ENCODE measurements around the gene AMN1. TPM values are rescaled to one million over a fixed set of nuclear protein-coding genes. Genes with fewer than 3 reads are reported as not detected.
"Not testable (repeated sequence)": the region's sequence is repeated elsewhere in the genome, so short reads cannot be mapped to it uniquely, and the experiment has no call there.

AMN1 gene
- polyA plus RNA-seq, 1 experiment = 11.9 TPM

GRCh38 chr12:31752450-31752849, 23.6 kb upstream of the AMN1 start:
- TF ChIP-seq, protein P1, sequence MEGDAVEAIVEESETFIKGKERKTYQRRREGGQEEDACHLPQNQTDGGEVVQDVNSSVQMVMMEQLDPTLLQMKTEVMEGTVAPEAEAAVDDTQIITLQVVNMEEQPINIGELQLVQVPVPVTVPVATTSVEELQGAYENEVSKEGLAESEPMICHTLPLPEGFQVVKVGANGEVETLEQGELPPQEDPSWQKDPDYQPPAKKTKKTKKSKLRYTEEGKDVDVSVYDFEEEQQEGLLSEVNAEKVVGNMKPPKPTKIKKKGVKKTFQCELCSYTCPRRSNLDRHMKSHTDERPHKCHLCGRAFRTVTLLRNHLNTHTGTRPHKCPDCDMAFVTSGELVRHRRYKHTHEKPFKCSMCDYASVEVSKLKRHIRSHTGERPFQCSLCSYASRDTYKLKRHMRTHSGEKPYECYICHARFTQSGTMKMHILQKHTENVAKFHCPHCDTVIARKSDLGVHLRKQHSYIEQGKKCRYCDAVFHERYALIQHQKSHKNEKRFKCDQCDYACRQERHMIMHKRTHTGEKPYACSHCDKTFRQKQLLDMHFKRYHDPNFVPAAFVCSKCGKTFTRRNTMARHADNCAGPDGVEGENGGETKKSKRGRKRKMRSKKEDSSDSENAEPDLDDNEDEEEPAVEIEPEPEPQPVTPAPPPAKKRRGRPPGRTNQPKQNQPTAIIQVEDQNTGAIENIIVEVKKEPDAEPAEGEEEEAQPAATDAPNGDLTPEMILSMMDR (IDR thresholded peaks at IDR 0.05; ENCODE audit: low read depth, low read length) = no peak
- CTCF ChIA-PET = no interaction called here
- POLR2A ChIA-PET = no interaction called here
- DNase-seq (ENCODE audit: low read depth, low spot score) = no peak
- Histone ChIP-seq H3K4me3 (ENCODE audit: low read depth, low read length) (no peak overlapping the region), H3K27ac (ENCODE audit: low read depth, low read length) (no peak overlapping the region), H3K27me3 (ENCODE audit: control insufficient read depth, insufficient read depth, low read length) (no peaks in the 10 kb centered on the region), H3K9me3 (ENCODE audit: control insufficient read depth, insufficient read depth, low read length) (peaks cover 4% of the 10 kb centered on the region; the same call in 1 of the 2 replicates)

- DNase-seq (ENCODE audit: low read depth, low spot score) = no peak
- POLR2A ChIA-PET = no interaction called here
- TF ChIP-seq, protein P1 (IDR thresholded peaks at IDR 0.05; ENCODE audit: low read depth, low read length) = no peak
- CTCF ChIA-PET = no interaction called here
- no peaks in the 10 kb centered on the region for H3K27me3 ChIP-seq (ENCODE audit: control insufficient read depth, insufficient read depth, low read length)
- peaks cover 4% of the 10 kb centered on the region; the same call in 1 of the 2 replicates for H3K9me3 ChIP-seq (ENCODE audit: control insufficient read depth, insufficient read depth, low read length)
- H3K27ac ChIP-seq (ENCODE audit: low read depth, low read length) = peak overlapping the region; percentile 25
- H3K4me3 ChIP-seq (ENCODE audit: low read depth, low read length) = no peak overlapping the region
These were observed 22.3 kb upstream of the AMN1 start for GRCh38 chr12:31751085-31751484.

DNA sequence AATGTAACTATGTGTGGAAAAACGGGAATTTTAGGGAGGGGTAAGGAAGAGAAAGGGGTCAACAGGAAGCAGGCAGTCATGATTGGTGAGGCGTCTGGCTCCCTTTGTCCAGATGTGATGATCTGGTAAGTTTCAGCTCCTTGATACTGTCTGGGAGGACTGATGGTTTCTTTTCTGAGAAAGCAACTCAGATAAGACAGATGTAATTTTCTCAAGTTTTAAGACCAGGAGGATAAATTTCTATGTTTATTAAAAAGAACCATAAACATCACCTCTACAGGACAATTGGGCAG, 21.9 kb upstream of the AMN1 start:
- TF ChIP-seq, protein P1 (IDR thresholded peaks at IDR 0.05; ENCODE audit: low read depth, low read length) = no peak
- DNase-seq (ENCODE audit: low read depth, low spot score) = no peak
- Histone ChIP-seq H3K27ac (ENCODE audit: low read depth, low read length) (peak overlapping the region; percentile 57), H3K27me3 (ENCODE audit: control insufficient read depth, insufficient read depth, low read length) (no peaks in the 10 kb centered on the region), H3K4me3 (ENCODE audit: low read depth, low read length) (no peak overlapping the region), H3K9me3 (ENCODE audit: control insufficient read depth, insufficient read depth, low read length) (peaks cover 4% of the 10 kb centered on the region; the same call in 1 of the 2 replicates)
- ChIA-PET POLR2A (no interaction called here), CTCF (no interaction called here)

- ChIA-PET POLR2A (interaction anchor here (0.6 to 0.8 kb wide), 2 partner anchors 16 to 211 kb away, joined by 5 to 7 read pairs; no protein-coding TSS in a partner anchor), CTCF (no interaction called here)
- no peaks in the 10 kb centered on the region for H3K27me3 ChIP-seq (ENCODE audit: control insufficient read depth, insufficient read depth, low read length)
- peak; percentile 86 for DNase-seq (ENCODE audit: low read depth, low spot score)
- peak overlapping the region; percentile 93 for H3K27ac ChIP-seq (ENCODE audit: low read depth, low read length)
- H3K9me3 ChIP-seq (ENCODE audit: control insufficient read depth, insufficient read depth, low read length) = peaks cover 4% of the 10 kb centered on the region; the same call in 1 of the 2 replicates
- TF ChIP-seq, protein P1 (IDR thresholded peaks at IDR 0.05; ENCODE audit: low read depth, low read length) = no peak
- H3K4me3 ChIP-seq (ENCODE audit: low read depth, low read length) = no peak overlapping the region
These were observed 20.3 kb upstream of the AMN1 start for GRCh38 chr12:31749024-31749704.

DNA sequence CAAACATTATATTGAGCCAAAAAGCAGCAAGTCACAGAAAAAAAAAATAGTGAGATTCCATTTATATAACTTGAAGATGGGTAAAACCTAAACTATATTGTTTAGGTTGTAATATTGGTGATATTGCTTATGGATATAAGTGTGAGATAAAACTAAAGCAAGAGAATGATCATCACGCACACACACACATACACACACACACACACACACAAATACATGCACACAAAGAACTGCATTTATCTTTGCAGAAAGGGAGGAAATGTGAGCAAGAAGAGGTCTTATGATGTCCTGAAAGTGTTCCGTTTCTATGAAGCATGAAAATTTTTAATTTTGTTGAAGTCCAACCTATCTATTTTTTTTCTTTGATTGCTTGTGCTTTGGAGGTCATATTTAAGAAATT, 16.4 kb upstream of the AMN1 start:
- Histone ChIP-seq H3K9me3 (ENCODE audit: control insufficient read depth, insufficient read depth, low read length) (0 out of 2 replicates have a peak, but pooled peaks cover 4% of the 10 kb centered on the region), H3K4me3 (ENCODE audit: low read depth, low read length) (no peak overlapping the region), H3K27ac (ENCODE audit: low read depth, low read length) (no peak overlapping the region), H3K27me3 (ENCODE audit: control insufficient read depth, insufficient read depth, low read length) (no peaks in the 10 kb centered on the region)
- TF ChIP-seq, protein P1 (IDR thresholded peaks at IDR 0.05; ENCODE audit: low read depth, low read length) = no peak
- ChIA-PET POLR2A (no interaction called here), CTCF (no interaction called here)
- no peak for DNase-seq (ENCODE audit: low read depth, low spot score)

DNA sequence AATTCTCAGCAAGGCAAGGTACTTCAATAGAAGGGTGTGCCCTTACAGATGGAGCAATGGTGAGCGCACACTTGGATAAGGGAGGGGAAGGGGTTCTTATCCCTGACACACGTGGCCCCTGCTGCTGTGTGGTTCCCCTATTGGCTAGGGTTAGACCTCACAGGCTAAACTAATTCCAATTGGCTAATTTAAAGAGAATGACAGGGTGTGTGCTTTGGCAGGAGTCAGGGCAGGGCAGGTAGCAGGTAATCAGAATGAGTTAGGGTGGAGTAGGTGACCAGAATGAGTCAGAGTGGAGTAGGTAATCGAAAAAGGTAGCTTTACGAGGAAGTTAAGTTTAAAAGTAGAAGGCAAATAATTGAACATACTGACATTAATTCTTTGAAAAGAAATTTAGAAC, 15.5 kb upstream of the AMN1 start:
- CTCF ChIA-PET; H3K9me3 ChIP-seq (ENCODE audit: control insufficient read depth, insufficient read depth, low read length); H3K27me3 ChIP-seq (ENCODE audit: control insufficient read depth, insufficient read depth, low read length); H3K27ac ChIP-seq (ENCODE audit: low read depth, low read length); POLR2A ChIA-PET; DNase-seq (ENCODE audit: low read depth, low spot score); H3K4me3 ChIP-seq (ENCODE audit: low read depth, low read length): not testable (repeated sequence)

Measured in AG04450 (cell line).